Measurements from ENCODE around the gene SEMA4A.

- TF ChIP-seq YY1 (IDR thresholded peaks at IDR 0.05; ENCODE audit: insufficient read depth, insufficient read length) (no peak), ZNF274 (IDR thresholded peaks at IDR 0.05; ENCODE audit: low read depth, low read length) (no peak), SUZ12 (IDR thresholded peaks at IDR 0.05; ENCODE audit: extremely low read depth, insufficient read depth, insufficient read length) (no peak)
Observed at GRCh38 chr1:156106624-156107488, 46.5 kb upstream of the SEMA4A start.

Data from NT2/D1 (cell line).